GM23338 (cell line): ENCODE results near the gene NHLH2. TPM values are rescaled to one million over a fixed set of nuclear protein-coding genes. Genes with fewer than 3 reads are reported as not detected.

ENCODE experiments used
- ATAC-seq: fragments of 200-7000 bp; cut with Tn5 transposase; 3 replicates; pipeline ENCODE4 v1.9.1; 2020
- DNase-seq: peaks from one replicate; pipeline ENCODE4 v3.0.0-alpha.2; 2015; ENCODE audit warnings: low spot score
- H2AFZ ChIP-seq: fragments of 200-600 bp; sonication (generic); 2 replicates; pipeline ENCODE4 v1.8.0; 2016; ENCODE audit warnings: antibody characterized with exemption, mild to moderate bottlenecking, moderate library complexity
- H3F3A ChIP-seq: fragments of 200-600 bp; sonication (generic); replicated peaks from 2 replicates; pipeline ENCODE4 v1.8.0; 2017; ENCODE audit warnings: antibody characterized with exemption, mixed run types, low read depth
- H3K27ac ChIP-seq: fragments of 200-600 bp; sonication (generic); 2 replicates; pipeline ENCODE4 v1.6.1; 2016; ENCODE audit warnings: low read depth
- H3K27me3 ChIP-seq: fragments of 200-600 bp; sonication (generic); 2 replicates; pipeline ENCODE4 v1.8.0; 2016; ENCODE audit warnings: mild to moderate bottlenecking, mixed run types, moderate library complexity; ENCODE audit not compliant: insufficient read depth
- H3K36me3 ChIP-seq: fragments of 200-600 bp; sonication (generic); 2 replicates; pipeline ENCODE4 v1.8.0; 2016; ENCODE audit warnings: mild to moderate bottlenecking; ENCODE audit not compliant: insufficient read depth
- H3K4me1 ChIP-seq: fragments of 200-600 bp; sonication (generic); 2 replicates; pipeline ENCODE4 v1.8.0; 2016; ENCODE audit warnings: mild to moderate bottlenecking, moderate library complexity; ENCODE audit not compliant: insufficient read depth
- H3K4me2 ChIP-seq: fragments of 200-600 bp; sonication (generic); 2 replicates; pipeline ENCODE4 v1.7.1; 2017; ENCODE audit warnings: mixed run types
- H3K4me3 ChIP-seq: fragments of 200-600 bp; sonication (generic); 2 replicates; pipeline ENCODE4 v1.6.1; 2016; ENCODE audit warnings: mixed run types
- H3K79me2 ChIP-seq: fragments of 200-600 bp; sonication (generic); replicated peaks from 2 replicates; pipeline ENCODE4 v1.8.0; 2017; ENCODE audit warnings: mild to moderate bottlenecking; ENCODE audit not compliant: insufficient read depth
- H3K9me2 ChIP-seq: fragments of 200-600 bp; sonication (generic); 2 replicates; pipeline ENCODE4 v1.8.0; 2017; ENCODE audit not compliant: insufficient read depth
- H4K20me1 ChIP-seq: fragments of 200-600 bp; sonication (generic); replicated peaks from 2 replicates; pipeline ENCODE4 v1.8.0; 2017; ENCODE audit warnings: mild to moderate bottlenecking; ENCODE audit not compliant: insufficient read depth
- H3K27ac Mint-ChIP-seq: 2 replicates; pipeline ENCODE4 v1.8.0; 2020; ENCODE audit warnings: inconsistent platforms, mild to moderate bottlenecking, moderate library complexity, mixed read lengths
- H3K27me3 Mint-ChIP-seq: 3 replicates; pipeline ENCODE4 v1.8.0; 2022; ENCODE audit warnings: low read depth, mild to moderate bottlenecking, moderate library complexity, mixed read lengths, inconsistent platforms; ENCODE audit not compliant: insufficient read depth, poor library complexity
- H3K36me3 Mint-ChIP-seq: 3 replicates; pipeline ENCODE4 v1.8.0; 2021; ENCODE audit warnings: low read depth, mild to moderate bottlenecking, inconsistent platforms, moderate library complexity, mixed read lengths
- H3K4me1 Mint-ChIP-seq: 3 replicates; pipeline ENCODE4 v1.8.0; 2020; ENCODE audit warnings: mild to moderate bottlenecking, inconsistent platforms, mixed read lengths
- H3K4me3 Mint-ChIP-seq: 3 replicates; pipeline ENCODE4 v1.8.0; 2021; ENCODE audit warnings: moderate library complexity, mild to moderate bottlenecking, inconsistent platforms, mixed read lengths
- H3K9me3 Mint-ChIP-seq: 3 replicates; pipeline ENCODE4 v1.8.0; 2020; ENCODE audit warnings: moderate library complexity, mild to moderate bottlenecking, inconsistent platforms, mixed read lengths
- EZH2phosphoT487 ChIP-seq: fragments of 200-600 bp; sonication (generic); IDR thresholded peaks from one replicate; pipeline ENCODE4 v1.8.1; 2018; ENCODE audit warnings: antibody characterized with exemption; ENCODE audit not compliant: unreplicated experiment
- POLR2AphosphoS5 ChIP-seq: IDR thresholded peaks from 2 replicates; pipeline ENCODE4 v1.6.1; 2016; ENCODE audit warnings: antibody characterized with exemption, low read depth
- polyA plus RNA-seq: library from polyadenylated mRNA; unstranded; fragments of >200 nt; fragmentation: Nextera tagmentation; extraction: Ambion mirVana; gene quantifications from 2 replicates; pipeline ENCODE4 v1.2.1, GENCODE V29; 2016
- total RNA-seq: library from RNA; depleted of rRNA; stranded (reverse); fragments of >200 nt; shearing (Covaris generic); gene quantifications from 2 replicates; pipeline ENCODE4 v1.2.3, GENCODE V29; 2014
- TF ChIP-seq, protein P1 (sequence below): fragments of 250-450 bp; sonication (Bioruptor Pico); IDR thresholded peaks from 2 replicates; pipeline ENCODE4 v1.5.0; 2020; ENCODE audit warnings: mild to moderate bottlenecking, moderate library complexity

Gene NHLH2
- total and polyA plus RNA-seq, 2 experiments from 2014 or later: 1.7 to 1.9 TPM

DNA sequence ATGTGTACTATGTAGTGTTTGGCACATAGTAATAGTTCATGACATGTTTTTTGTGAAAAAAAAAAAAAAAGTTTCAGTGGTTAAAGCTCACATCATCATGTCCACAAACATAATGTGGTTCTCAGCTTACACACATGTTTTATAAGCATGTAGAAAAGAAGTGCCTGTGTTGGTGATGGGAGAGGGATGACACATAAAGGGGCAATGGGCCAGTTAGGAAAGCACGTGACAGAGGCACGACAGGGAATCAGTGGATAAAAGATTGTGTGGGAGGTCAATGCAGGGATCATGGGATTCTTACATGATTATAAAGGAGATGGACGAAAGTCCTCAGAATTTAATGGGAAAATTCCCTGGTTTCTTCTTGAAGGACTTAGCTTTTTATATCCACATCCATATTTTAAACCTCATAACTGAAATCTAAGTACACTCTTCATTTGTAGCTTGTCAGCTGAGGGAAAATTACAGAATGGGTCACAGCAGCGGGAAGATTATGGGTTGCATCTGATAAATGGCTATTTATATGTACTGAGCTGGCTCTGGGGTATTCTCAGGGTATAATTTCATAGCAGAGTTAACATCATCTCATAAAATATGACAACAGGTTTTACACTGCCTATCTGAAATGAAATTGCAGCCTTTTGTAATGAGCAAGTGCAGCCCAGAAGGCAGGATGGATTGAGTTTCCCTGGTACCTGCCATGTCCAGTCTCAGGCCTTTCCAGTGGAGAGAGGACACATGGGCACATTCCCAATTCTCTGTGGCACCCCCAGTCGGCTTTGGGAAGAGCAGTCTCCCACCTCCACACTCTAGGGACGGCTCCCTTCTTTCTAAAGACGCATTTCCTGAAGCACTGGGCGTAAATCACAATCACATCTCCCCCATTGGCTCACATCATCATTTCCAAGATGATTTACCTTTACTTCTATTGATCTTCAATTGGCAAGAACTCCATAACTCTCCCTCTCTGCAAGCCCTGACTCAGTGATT lies 42.3 kb upstream of the NHLH2 start (continued):
- TF ChIP-seq, protein P1, sequence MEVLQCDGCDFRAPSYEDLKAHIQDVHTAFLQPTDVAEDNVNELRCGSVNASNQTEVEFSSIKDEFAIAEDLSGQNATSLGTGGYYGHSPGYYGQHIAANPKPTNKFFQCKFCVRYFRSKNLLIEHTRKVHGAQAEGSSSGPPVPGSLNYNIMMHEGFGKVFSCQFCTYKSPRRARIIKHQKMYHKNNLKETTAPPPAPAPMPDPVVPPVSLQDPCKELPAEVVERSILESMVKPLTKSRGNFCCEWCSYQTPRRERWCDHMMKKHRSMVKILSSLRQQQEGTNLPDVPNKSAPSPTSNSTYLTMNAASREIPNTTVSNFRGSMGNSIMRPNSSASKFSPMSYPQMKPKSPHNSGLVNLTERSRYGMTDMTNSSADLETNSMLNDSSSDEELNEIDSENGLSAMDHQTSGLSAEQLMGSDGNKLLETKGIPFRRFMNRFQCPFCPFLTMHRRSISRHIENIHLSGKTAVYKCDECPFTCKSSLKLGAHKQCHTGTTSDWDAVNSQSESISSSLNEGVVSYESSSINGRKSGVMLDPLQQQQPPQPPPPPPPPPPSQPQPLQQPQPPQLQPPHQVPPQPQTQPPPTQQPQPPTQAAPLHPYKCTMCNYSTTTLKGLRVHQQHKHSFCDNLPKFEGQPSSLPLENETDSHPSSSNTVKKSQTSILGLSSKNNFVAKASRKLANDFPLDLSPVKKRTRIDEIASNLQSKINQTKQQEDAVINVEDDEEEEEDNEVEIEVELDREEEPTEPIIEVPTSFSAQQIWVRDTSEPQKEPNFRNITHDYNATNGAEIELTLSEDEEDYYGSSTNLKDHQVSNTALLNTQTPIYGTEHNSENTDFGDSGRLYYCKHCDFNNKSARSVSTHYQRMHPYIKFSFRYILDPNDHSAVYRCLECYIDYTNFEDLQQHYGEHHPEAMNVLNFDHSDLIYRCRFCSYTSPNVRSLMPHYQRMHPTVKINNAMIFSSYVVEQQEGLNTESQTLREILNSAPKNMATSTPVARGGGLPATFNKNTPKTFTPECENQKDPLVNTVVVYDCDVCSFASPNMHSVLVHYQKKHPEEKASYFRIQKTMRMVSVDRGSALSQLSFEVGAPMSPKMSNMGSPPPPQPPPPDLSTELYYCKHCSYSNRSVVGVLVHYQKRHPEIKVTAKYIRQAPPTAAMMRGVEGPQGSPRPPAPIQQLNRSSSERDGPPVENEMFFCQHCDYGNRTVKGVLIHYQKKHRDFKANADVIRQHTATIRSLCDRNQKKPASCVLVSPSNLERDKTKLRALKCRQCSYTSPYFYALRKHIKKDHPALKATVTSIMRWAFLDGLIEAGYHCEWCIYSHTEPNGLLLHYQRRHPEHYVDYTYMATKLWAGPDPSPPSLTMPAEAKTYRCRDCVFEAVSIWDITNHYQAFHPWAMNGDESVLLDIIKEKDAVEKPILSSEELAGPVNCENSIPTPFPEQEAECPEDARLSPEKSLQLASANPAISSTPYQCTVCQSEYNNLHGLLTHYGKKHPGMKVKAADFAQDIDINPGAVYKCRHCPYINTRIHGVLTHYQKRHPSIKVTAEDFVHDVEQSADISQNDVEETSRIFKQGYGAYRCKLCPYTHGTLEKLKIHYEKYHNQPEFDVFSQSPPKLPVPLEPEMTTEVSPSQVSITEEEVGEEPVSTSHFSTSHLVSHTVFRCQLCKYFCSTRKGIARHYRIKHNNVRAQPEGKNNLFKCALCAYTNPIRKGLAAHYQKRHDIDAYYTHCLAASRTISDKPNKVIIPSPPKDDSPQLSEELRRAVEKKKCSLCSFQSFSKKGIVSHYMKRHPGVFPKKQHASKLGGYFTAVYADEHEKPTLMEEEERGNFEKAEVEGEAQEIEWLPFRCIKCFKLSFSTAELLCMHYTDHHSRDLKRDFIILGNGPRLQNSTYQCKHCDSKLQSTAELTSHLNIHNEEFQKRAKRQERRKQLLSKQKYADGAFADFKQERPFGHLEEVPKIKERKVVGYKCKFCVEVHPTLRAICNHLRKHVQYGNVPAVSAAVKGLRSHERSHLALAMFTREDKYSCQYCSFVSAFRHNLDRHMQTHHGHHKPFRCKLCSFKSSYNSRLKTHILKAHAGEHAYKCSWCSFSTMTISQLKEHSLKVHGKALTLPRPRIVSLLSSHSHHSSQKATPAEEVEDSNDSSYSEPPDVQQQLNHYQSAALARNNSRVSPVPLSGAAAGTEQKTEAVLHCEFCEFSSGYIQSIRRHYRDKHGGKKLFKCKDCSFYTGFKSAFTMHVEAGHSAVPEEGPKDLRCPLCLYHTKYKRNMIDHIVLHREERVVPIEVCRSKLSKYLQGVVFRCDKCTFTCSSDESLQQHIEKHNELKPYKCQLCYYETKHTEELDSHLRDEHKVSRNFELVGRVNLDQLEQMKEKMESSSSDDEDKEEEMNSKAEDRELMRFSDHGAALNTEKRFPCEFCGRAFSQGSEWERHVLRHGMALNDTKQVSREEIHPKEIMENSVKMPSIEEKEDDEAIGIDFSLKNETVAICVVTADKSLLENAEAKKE (CRISPR knock-in tag): no peak

DNA sequence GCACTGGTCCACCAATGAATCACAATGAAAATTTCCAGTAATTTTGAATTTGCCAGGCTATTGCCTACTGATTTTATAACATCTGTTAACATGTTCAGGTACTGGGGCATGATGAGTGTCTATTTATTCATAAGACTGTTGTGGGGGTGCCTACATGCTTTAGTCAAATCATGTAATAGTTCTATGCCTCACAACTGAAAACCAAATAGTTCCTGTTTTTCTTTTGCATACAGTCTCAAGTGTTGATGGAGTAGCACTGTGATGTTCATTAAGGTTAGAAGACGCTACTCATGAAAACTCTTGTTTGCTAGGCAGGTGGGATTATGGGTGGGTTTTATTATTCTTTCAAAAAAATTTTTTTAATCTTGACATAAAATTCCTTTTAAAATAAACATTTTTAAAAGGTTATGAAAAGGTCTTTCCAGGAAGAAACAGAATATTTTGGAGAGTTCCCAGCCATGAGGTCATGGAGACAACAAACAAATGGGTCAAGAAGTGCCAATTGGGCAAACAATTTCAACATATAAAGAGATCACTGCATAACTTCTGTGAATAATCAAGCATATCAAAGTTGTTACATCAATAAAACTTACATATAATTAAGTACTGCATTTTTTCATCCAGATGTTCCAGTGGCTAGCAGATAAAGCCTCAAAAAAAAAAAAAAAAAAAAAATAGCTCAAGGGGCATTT lies 40.2 kb upstream of the NHLH2 start:
- Mint-ChIP-seq H3K9me3 (no peaks in the 10 kb centered on the region), H3K36me3 (no peaks in the 10 kb centered on the region), H3K4me3 (no peak overlapping the region), H3K27ac (no peak overlapping the region), H3K27me3 (peaks cover 2% of the 10 kb centered on the region), H3K4me1 (peaks cover 22% of the 10 kb centered on the region; the same call in 2 of the 3 replicates)
- Histone ChIP-seq H4K20me1 (no peaks in the 10 kb centered on the region), H3K36me3 (no peaks in the 10 kb centered on the region), H3K27me3 (no peaks in the 10 kb centered on the region), H3K27ac (no peak overlapping the region), H3K4me3 (no peak overlapping the region), H3K4me2 (no peak overlapping the region), H3F3A (no peaks in the 10 kb centered on the region), H3K79me2 (no peaks in the 10 kb centered on the region), H3K9me2 (no peaks in the 10 kb centered on the region), H3K4me1 (peaks cover 6% of the 10 kb centered on the region), H2AFZ (no peak overlapping the region)
- ATAC-seq: no peak
- DNase-seq: no peak
- TF ChIP-seq, protein P1 (CRISPR knock-in tag): no peak
- no peak for TF ChIP-seq EZH2phosphoT487
- no peak for TF ChIP-seq POLR2AphosphoS5
